HCT116 (cell line): ENCODE results near the gene DRG1. TPM values are rescaled to one million over a fixed set of nuclear protein-coding genes. Genes with fewer than 3 reads are reported as not detected.

Experiments
- ATAC-seq: fragments of 200-7000 bp; cut with Tn5 transposase; 2 replicates; pipeline ENCODE4 v1.9.1; 2020; ENCODE audit warnings: mild to moderate bottlenecking, moderate library complexity
- BruUV-seq: library from RNA; stranded (reverse); fragments of 400-500 nt; replicated peaks from 2 replicates; lab custom pipeline; 2021; lab: Mats Ljungman, UMichigan
- CTCF ChIA-PET: fragments of 300-600 bp; sonication (Branson Sonifier 250); formaldehyde crosslinking; loops from one replicate; lab custom pipeline; 2021; ENCODE audit warnings: antibody characterized with exemption; lab: Charles Lee
- POLR2A ChIA-PET: fragments of 300-600, 350-600 bp; sonication (Branson Sonifier 250); formaldehyde crosslinking; loops from one replicate; lab custom pipeline; 2021; ENCODE audit warnings: antibody characterized with exemption; lab: Charles Lee
- RAD21 ChIA-PET, 2 experiments: fragments of 300-600 bp; sonication (Branson Sonifier 250); formaldehyde crosslinking; loops; one replicate each; lab custom pipeline; 2023; ENCODE audit warnings: low total read pairs in 2 of 2; ENCODE audit not compliant: uncharacterized antibody in 2 of 2, unreplicated experiment in 2 of 2, low non-redundant PET in 1 of 2; lab: Charles Lee
- DNase-seq: peaks from one replicate; pipeline ENCODE4 v3.0.0-alpha.2; 2010; ENCODE audit warnings: low read depth, low spot score
- H2AFZ ChIP-seq: fragments of 200-600 bp; shearing (Covaris generic), sonication (generic); 2 replicates; pipeline ENCODE4 v1.6.1; 2017; ENCODE audit warnings: low read depth, mixed run types, mixed read lengths, antibody characterized with exemption, low read length; ENCODE audit not compliant: poor library complexity, severe bottlenecking
- H3K27ac ChIP-seq: 2 replicates; pipeline ENCODE4 v1.5.1; 2012; ENCODE audit warnings: low read depth, low read length
- H3K27me3 ChIP-seq: fragments of 200-600 bp; sonication (generic); 2 replicates; pipeline ENCODE4 v1.6.1; 2016; ENCODE audit warnings: mixed run types, low read length, mixed read lengths; ENCODE audit not compliant: insufficient read depth
- H3K36me3 ChIP-seq, 2 experiments: fragments of 200-500 bp in 1 of 2; fragments of 200-600 bp in 1 of 2; sonication (Bioruptor generic) in 1 of 2; sonication (generic) in 1 of 2; 2 replicates each; pipeline versions ENCODE4 v1.5.1 to v1.6.1; 2014 to 2016; ENCODE audit warnings: low read length in 2 of 2, inconsistent platforms in 1 of 2, mixed read lengths in 1 of 2, mixed run types in 1 of 2; ENCODE audit not compliant: insufficient read depth in 2 of 2, control insufficient read depth in 1 of 2
- H3K4me1 ChIP-seq, 2 experiments: fragments of 200-600 bp in 1 of 2; sonication (generic) in 1 of 2; 2 replicates each; pipeline versions ENCODE4 v1.5.1 to v1.6.1; 2012 to 2017; ENCODE audit warnings: low read length in 2 of 2, inconsistent platforms in 1 of 2, mild to moderate bottlenecking in 1 of 2, mixed read lengths in 1 of 2, mixed run types in 1 of 2, moderate library complexity in 1 of 2; ENCODE audit not compliant: insufficient read depth in 2 of 2, control insufficient read depth in 1 of 2
- H3K4me2 ChIP-seq: fragments of 200-600 bp; sonication (generic); 2 replicates; pipeline ENCODE4 v1.6.1; 2017; ENCODE audit warnings: mixed run types, low read length, mixed read lengths
- H3K4me3 ChIP-seq, 2 experiments: fragments of 200-600 bp in 1 of 2; sonication (generic) in 1 of 2; replicated peaks in 1 of 2; 2 replicates each; pipeline ENCODE4 v1.5.1; 2011 to 2016; ENCODE audit warnings: low read length in 2 of 2, control low read depth in 1 of 2, low read depth in 1 of 2, mild to moderate bottlenecking in 1 of 2, mixed read lengths in 1 of 2, mixed run types in 1 of 2
- H3K79me2 ChIP-seq: fragments of 200-600 bp; sonication (generic); 2 replicates; pipeline ENCODE4 v1.6.1; 2017; ENCODE audit warnings: mild to moderate bottlenecking, mixed run types, low read length, moderate library complexity, mixed read lengths; ENCODE audit not compliant: insufficient read depth
- H3K9ac ChIP-seq: fragments of 200-600 bp; sonication (generic); 2 replicates; pipeline ENCODE4 v1.6.1; 2016; ENCODE audit warnings: low read length, mixed read lengths
- H3K9me2 ChIP-seq: fragments of 200-600 bp; sonication (generic), shearing (Covaris generic); 2 replicates; pipeline ENCODE4 v1.6.1; 2017; ENCODE audit warnings: mixed run types, mild to moderate bottlenecking, moderate library complexity; ENCODE audit not compliant: insufficient read depth
- H3K9me3 ChIP-seq, 2 experiments: fragments of 200-500 bp in 1 of 2; fragments of 200-600 bp in 1 of 2; sonication (Bioruptor generic) in 1 of 2; sonication (generic) in 1 of 2; 2 replicates each; pipeline ENCODE4 v1.6.1; 2014 to 2017; ENCODE audit warnings: low read length in 2 of 2, mixed read lengths in 2 of 2, inconsistent platforms in 1 of 2, low read depth in 1 of 2, mild to moderate bottlenecking in 1 of 2, mixed run types in 1 of 2, moderate library complexity in 1 of 2; ENCODE audit not compliant: control insufficient read depth in 1 of 2, insufficient read depth in 1 of 2
- H4K20me1 ChIP-seq: fragments of 200-600 bp; sonication (generic), shearing (Covaris generic); 2 replicates; pipeline ENCODE4 v1.6.1; 2017; ENCODE audit warnings: mixed run types, mild to moderate bottlenecking, moderate library complexity; ENCODE audit not compliant: insufficient read depth
- CEBPB ChIP-seq: IDR thresholded peaks from 2 replicates; pipeline ENCODE4 v1.6.1; 2012; ENCODE audit warnings: low read depth
- CTCF ChIP-seq, 3 experiments: fragments of 200-600 bp in 1 of 3; sonication (generic) in 1 of 3; IDR thresholded peaks in 2 of 3; conservative IDR thresholded peaks in 1 of 3; 2 replicates each; pipeline ENCODE4 v1.5.1; 2012 to 2017; ENCODE audit warnings: low read depth in 2 of 3, low read length in 2 of 3, antibody characterized with exemption in 1 of 3, borderline replicate concordance in 1 of 3, control low read depth in 1 of 3, mild to moderate bottlenecking in 1 of 3, mixed read lengths in 1 of 3, mixed run types in 1 of 3, moderate library complexity in 1 of 3; ENCODE audit not compliant: insufficient read depth in 1 of 3
- EGR1 ChIP-seq: IDR thresholded peaks from 2 replicates; pipeline ENCODE4 v1.6.1; 2012; ENCODE audit warnings: low read depth
- ELF1 ChIP-seq: IDR thresholded peaks from 2 replicates; pipeline ENCODE4 v1.6.1; 2012; ENCODE audit warnings: low read depth, borderline replicate concordance
- EZH2phosphoT487 ChIP-seq: fragments of 200-600 bp; IDR thresholded peaks from 2 replicates; pipeline ENCODE4 v1.6.1; 2018; ENCODE audit warnings: antibody characterized with exemption, borderline replicate concordance
- FOSL1 ChIP-seq: IDR thresholded peaks from 2 replicates; pipeline ENCODE4 v1.6.1; 2012; ENCODE audit warnings: low read depth
- POLR2A ChIP-seq: IDR thresholded peaks from 2 replicates; pipeline ENCODE4 v1.7.0; 2011; ENCODE audit warnings: borderline replicate concordance; ENCODE audit not compliant: insufficient read depth, insufficient read length; ENCODE audit errors: extremely low read depth
- POLR2AphosphoS5 ChIP-seq: IDR thresholded peaks from 2 replicates; pipeline ENCODE4 v1.6.1; 2011; ENCODE audit warnings: mild to moderate bottlenecking, low read depth, low read length, moderate library complexity
- SIN3A ChIP-seq: IDR thresholded peaks from 2 replicates; pipeline ENCODE4 v1.6.1; 2012; ENCODE audit warnings: low read depth
- SRF ChIP-seq: IDR thresholded peaks from 2 replicates; pipeline ENCODE4 v1.6.1; 2012; ENCODE audit warnings: low read depth
- TCF7L2 ChIP-seq: IDR thresholded peaks from 2 replicates; pipeline ENCODE4 v1.7.0; 2011; ENCODE audit warnings: borderline replicate concordance, inconsistent platforms; ENCODE audit not compliant: insufficient read depth, insufficient read length; ENCODE audit errors: extremely low read depth
- ZBTB33 ChIP-seq: IDR thresholded peaks from 2 replicates; pipeline ENCODE4 v1.6.1; 2011; ENCODE audit warnings: mild to moderate bottlenecking, low read length, moderate library complexity; ENCODE audit not compliant: insufficient replicate concordance; ENCODE audit errors: extremely low read depth
- ZFX ChIP-seq: fragments of 450-650 bp; IDR thresholded peaks from 2 replicates; pipeline ENCODE4 v1.6.1; 2017
- ZNF274 ChIP-seq: fragments of 200-500 bp; sonication (Bioruptor generic); IDR thresholded peaks from 2 replicates; pipeline ENCODE4 v1.6.1; 2014; ENCODE audit warnings: mild to moderate bottlenecking, low read depth, low read length, inconsistent platforms
- intact Hi-C: fragments of 100-400 bp; cut with micrococcal nuclease; formaldehyde crosslinking; loops from 2 replicates; pipeline ENCODE4 v1.10.0; 2022
- total RNA-seq: library from RNA; stranded (reverse); gene quantifications from one replicate; pipeline ENCODE4 v1.2.1, GENCODE V29; 2021; ENCODE audit not compliant: unreplicated experiment
- TF ChIP-seq, protein P1 (sequence below): IDR thresholded peaks from 2 replicates; pipeline ENCODE4 v1.6.1; 2012
- TF ChIP-seq, protein P2 (sequence below): IDR thresholded peaks from 2 replicates; pipeline ENCODE4 v1.6.1; 2012

DRG1 gene
- total RNA-seq, 1 experiment from 2014 or later = 68.2 TPM

- Histone ChIP-seq H3K4me3 (no peak overlapping the region), H3K36me3 (peaks cover 58 to 78% of the 10 kb centered on the region in 2 experiments), H3K9ac (no peak overlapping the region), H2AFZ (no peak overlapping the region), H3K27ac (no peak overlapping the region), H3K4me1 (no peaks in the 10 kb centered on the region), H3K4me2 (no peak overlapping the region), H3K9me3 (no peaks in the 10 kb centered on the region), H3K79me2 (peaks cover 3% of the 10 kb centered on the region; the same call in 1 of the 2 replicates), H3K9me2 (no peaks in the 10 kb centered on the region), H3K27me3 (no peaks in the 10 kb centered on the region), H4K20me1 (peaks cover 7% of the 10 kb centered on the region; the same call in 1 of the 2 replicates)
- CTCF ChIA-PET = interaction anchor here (0.9 kb wide), 1 partner anchor 12 kb away, joined by 4 read pairs; no protein-coding TSS in a partner anchor
- RAD21 ChIA-PET = no interaction called here
- intact Hi-C loops = no loop called here
- TF ChIP-seq ELF1 = no peak
- TF ChIP-seq EGR1 = no peak
- TF ChIP-seq CEBPB = no peak
- no peak for TF ChIP-seq ZNF274
- TF ChIP-seq ZFX = no peak
- TF ChIP-seq EZH2phosphoT487 = no peak
- TF ChIP-seq ZBTB33 = no peak
- TF ChIP-seq, protein P1, sequence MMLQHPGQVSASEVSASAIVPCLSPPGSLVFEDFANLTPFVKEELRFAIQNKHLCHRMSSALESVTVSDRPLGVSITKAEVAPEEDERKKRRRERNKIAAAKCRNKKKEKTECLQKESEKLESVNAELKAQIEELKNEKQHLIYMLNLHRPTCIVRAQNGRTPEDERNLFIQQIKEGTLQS = no peak
- TF ChIP-seq SRF = no peak
- TF ChIP-seq SIN3A = no peak
- no peak for TF ChIP-seq POLR2A
- TF ChIP-seq TCF7L2 = no peak
- no peak for TF ChIP-seq FOSL1
- no peak for TF ChIP-seq CTCF (IDR thresholded peaks at IDR 0.05 in 2 of 3, conservative IDR thresholded peaks at IDR 0.05 in 1 of 3; ENCODE audit: borderline replicate concordance in 1 of 3, insufficient read depth in 1 of 3, low read depth in 2 of 3, low read length in 2 of 3)
- TF ChIP-seq, protein P2, sequence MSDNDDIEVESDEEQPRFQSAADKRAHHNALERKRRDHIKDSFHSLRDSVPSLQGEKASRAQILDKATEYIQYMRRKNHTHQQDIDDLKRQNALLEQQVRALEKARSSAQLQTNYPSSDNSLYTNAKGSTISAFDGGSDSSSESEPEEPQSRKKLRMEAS = no peak
- TF ChIP-seq POLR2AphosphoS5 = no peak
- DNase-seq (no peak), ATAC-seq (no peak)
- POLR2A ChIA-PET = no interaction called here
- BruUV-seq = no TSS peak
These were observed 40.4 kb downstream of the DRG1 start for GRCh38 chr22:31439808-31440207.
